ENCODE measurements around the gene ATP8A2. TPM values are rescaled to one million over a fixed set of nuclear protein-coding genes. Genes with fewer than 3 reads are reported as not detected.

ATP8A2 gene
- total RNA-seq, 1 donor from 2014 or later: 3.4 TPM

GRCh38 chr13:26074706-26075105, 702.9 kb downstream of the ATP8A2 start:
- Mint-ChIP-seq H3K4me1 (no peaks in the 10 kb centered on the region), H3K36me3 (ENCODE audit: low read depth) (no peaks in the 10 kb centered on the region), H3K27me3 (ENCODE audit: low read depth) (peaks cover 18% of the 10 kb centered on the region), H3K9me3 (no peaks in the 10 kb centered on the region), H3K27ac (ENCODE audit: unreplicated experiment) (no peak overlapping the region), H3K4me3 (no peak overlapping the region)
- TF ChIP-seq CTCF (conservative IDR thresholded peaks at IDR 0.05): no peak
- DNase-seq (ENCODE audit: low read depth, low spot score): no peak

Other genes with a start within 250 kb of the ATP8A2 start
- 3.9 and 4.1 TPM in 2 replicates for gene AMER2, start 199.7 kb upstream of the ATP8A2 start, total RNA-seq
- gene MTMR6, start 84.5 kb upstream of the ATP8A2 start, total RNA-seq: 14.5 and 14.8 TPM in 2 replicates
- 81.7 and 81.9 TPM in 2 replicates for gene NUP58, start 70.3 kb upstream of the ATP8A2 start, total RNA-seq